Measurements from ENCODE around the gene GTF3C5.
A peak's percentile ranks its signal among the peaks of the same experiment; 100 is the strongest.
"Not testable (repeated sequence)": the region's sequence is repeated elsewhere in the genome, so short reads cannot be mapped to it uniquely, and the experiment has no call there.

GTF3C5 gene

GRCh38 chr9:133090752-133091385 is 60.1 kb downstream of the GTF3C5 start:
- DNase-seq (ENCODE audit: low spot score) = no peak

- not testable (repeated sequence) for DNase-seq (ENCODE audit: low spot score)
These were observed 63.6 kb downstream of the GTF3C5 start for GRCh38 chr9:133094351-133094750.

- DNase-seq (ENCODE audit: low spot score) = no peak
These were observed 64.1 kb downstream of the GTF3C5 start for GRCh38 chr9:133094842-133095393.

- DNase-seq (ENCODE audit: low spot score) = no peak
These were observed 67.4 kb downstream of the GTF3C5 start for GRCh38 chr9:133098104-133098754.

GRCh38 chr9:133098871-133099270 is 68.1 kb downstream of the GTF3C5 start:
- DNase-seq (ENCODE audit: low spot score) = no peak

- no peak for DNase-seq (ENCODE audit: low spot score)
These were observed 69.1 kb downstream of the GTF3C5 start for GRCh38 chr9:133099726-133100505.

- DNase-seq (ENCODE audit: low spot score) = no peak
These were observed 69.9 kb downstream of the GTF3C5 start for GRCh38 chr9:133100506-133101355.

- DNase-seq (ENCODE audit: low spot score) = no peak
These were observed 70.8 kb downstream of the GTF3C5 start for GRCh38 chr9:133101356-133102189.

- no peak for DNase-seq (ENCODE audit: low spot score)
These were observed 71.6 kb downstream of the GTF3C5 start for GRCh38 chr9:133102190-133103021.

GRCh38 chr9:133103183-133103986 is 72.6 kb downstream of the GTF3C5 start:
- DNase-seq (ENCODE audit: low spot score) = peak; percentile 49

- DNase-seq (ENCODE audit: low spot score) = no peak
These were observed 73.2 kb downstream of the GTF3C5 start for GRCh38 chr9:133103987-133104505.

- no peak for DNase-seq (ENCODE audit: low spot score)
These were observed 74.1 kb downstream of the GTF3C5 start for GRCh38 chr9:133104718-133105460.

- DNase-seq (ENCODE audit: low spot score) = no peak
These were observed 74.6 kb downstream of the GTF3C5 start for GRCh38 chr9:133105461-133105770.

- no peak for DNase-seq (ENCODE audit: low spot score)
These were observed 75.9 kb downstream of the GTF3C5 start for GRCh38 chr9:133106511-133107244.

GRCh38 chr9:133107245-133107722 is 76.5 kb downstream of the GTF3C5 start:
- DNase-seq (ENCODE audit: low spot score) = no peak

All from CD4-positive, alpha-beta T cell treated with Interleukin-2 at 100 ng/mL for 4 hours (primary cell).